Measurements from ENCODE around the gene MACROD2. TPM values are rescaled to one million over a fixed set of nuclear protein-coding genes. Genes with fewer than 3 reads are reported as not detected.

Gene MACROD2
- total RNA-seq, 1 experiment from 2014 or later, result 1.6 TPM

DNA sequence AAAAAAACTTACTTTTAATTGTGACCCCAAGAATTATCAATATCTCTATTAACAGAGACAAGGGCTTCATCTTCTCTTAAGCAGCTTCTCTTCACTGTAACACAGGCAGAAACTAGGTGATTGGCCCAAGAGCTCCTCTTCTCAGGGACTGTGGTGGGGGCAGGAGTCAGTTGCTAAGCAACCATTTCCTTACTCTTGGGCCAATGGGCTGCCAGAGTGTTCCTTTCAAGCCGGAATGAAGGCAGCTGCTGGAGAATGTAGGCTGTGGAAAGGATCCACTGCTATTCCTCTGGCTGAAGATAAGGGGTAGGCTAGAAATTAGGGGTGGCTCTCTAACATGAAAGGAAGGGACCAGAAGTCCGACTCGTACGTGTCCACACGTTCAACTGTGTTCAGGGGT lies 4.9 kb upstream of the MACROD2 start, which contains the start of gene SEL1L2:
Gene SEL1L2, minus strand, starts transcription at position 150 of the 400 bp plus-strand sequence. Its CDS starts 80 bp downstream, at position 70.
- H4K91ac ChIP-seq (ENCODE audit: insufficient read length, low read depth, low read length), result no peak within 1 kb of the TSS
- H3K79me1 ChIP-seq (ENCODE audit: insufficient read depth, low read depth, low read length, poor library complexity, severe bottlenecking), result no peaks in the 10 kb centered on the region
- no peak within 1 kb of the TSS for H2BK120ac ChIP-seq (ENCODE audit: low read depth, low read length, poor library complexity, severe bottlenecking)
- no peak within 1 kb of the TSS for H3K4me2 ChIP-seq (ENCODE audit: insufficient read depth, insufficient read length, low read length)
- H3T11ph ChIP-seq (ENCODE audit: low read length), result no peak within 1 kb of the TSS
- no peaks in the 10 kb centered on the region for H3K9me3 ChIP-seq (ENCODE audit: control insufficient read depth, low read depth, low read length)
- H3K56ac ChIP-seq (ENCODE audit: insufficient read length, low read depth, low read length), result no peak within 1 kb of the TSS
- no peaks in the 10 kb centered on the region for H3K79me2 ChIP-seq (ENCODE audit: insufficient read depth, low read length)
- peak; percentile 84 for DNase-seq
- H3K4ac ChIP-seq (ENCODE audit: low read depth, low read length), result no peak within 1 kb of the TSS
- no peaks in the 10 kb centered on the region; a peak in 1 of 7 replicates for H3K36me3 Mint-ChIP-seq (ENCODE audit: insufficient read depth in 1 of 3, low read depth in 3 of 3)
- no peaks in the 10 kb centered on the region for H4K20me1 ChIP-seq (ENCODE audit: control insufficient read depth, insufficient read depth, insufficient read length)
- peaks cover 9 to 12% of the 10 kb centered on the region in 2 experiments for H3K4me1 Mint-ChIP-seq
- no peak within 1 kb of the TSS for H3K9ac ChIP-seq (ENCODE audit: extremely low read depth, insufficient read length, low read length)
- no peak within 1 kb of the TSS for H2BK5ac ChIP-seq (ENCODE audit: insufficient read length, low read length)
- no peak within 1 kb of the TSS for H4K5ac ChIP-seq (ENCODE audit: insufficient read length, low read depth, low read length)
- no CpG with 5 or more reads among the region's 5 CpGs for WGBS (ENCODE audit: extremely low coverage, insufficient read length, low lambda C conversion rate)
- peaks cover 1% of the 10 kb centered on the region; the same call in 1 of the 2 replicates for H3K27me3 Mint-ChIP-seq (ENCODE audit: low read depth)
- H3K14ac ChIP-seq (ENCODE audit: insufficient read depth, low read length), result no peak within 1 kb of the TSS
- no peak for TF ChIP-seq CTCF (conservative IDR thresholded peaks at IDR 0.05)
- no peaks in the 10 kb centered on the region for H3K27me3 ChIP-seq (ENCODE audit: insufficient read depth, low read length)
- peak within 1 kb of the TSS; percentile 96 for H2AFZ ChIP-seq (ENCODE audit: low read length)
- H3K9me3 Mint-ChIP-seq, result peaks cover 0 to 2% of the 10 kb centered on the region in 2 experiments; a peak in 4 of 5 replicates
- no peak within 1 kb of the TSS for H2BK20ac ChIP-seq (ENCODE audit: low read depth, low read length, poor library complexity, severe bottlenecking)
- H2AK5ac ChIP-seq (ENCODE audit: insufficient read length, low read length), result no peak within 1 kb of the TSS
- H3K27ac ChIP-seq (ENCODE audit: insufficient read length, low read depth, low read length), result no peak within 1 kb of the TSS
- H3K27ac Mint-ChIP-seq, result peak within 1 kb of the TSS in 2 of 3 experiments; percentile 46 to 94; a peak in 3 of 7 replicates
- H2BK15ac ChIP-seq (ENCODE audit: low read depth, low read length), result no peak within 1 kb of the TSS
- no peak within 1 kb of the TSS for H3K4me3 Mint-ChIP-seq
- no peak within 1 kb of the TSS for H2BK12ac ChIP-seq (ENCODE audit: insufficient read length, low read depth, low read length)
- no peaks in the 10 kb centered on the region for H3K23me2 ChIP-seq (ENCODE audit: insufficient read length, low read depth, low read length, poor library complexity, severe bottlenecking)
- no peak within 1 kb of the TSS for H3K18ac ChIP-seq (ENCODE audit: insufficient read length, low read depth, low read length)
- H4K8ac ChIP-seq (replicated peaks; ENCODE audit: insufficient read length, low read depth, low read length), result no peak within 1 kb of the TSS
- H3K23ac ChIP-seq (ENCODE audit: insufficient read length, low read depth, low read length), result no peak within 1 kb of the TSS
- no peaks in the 10 kb centered on the region for H3K4me1 ChIP-seq (ENCODE audit: insufficient read depth, low read length)

Measured in H9 (cell line).